Forelimb muscle (tissue), 1 donor: ENCODE measurements around the gene RHOF. TPM values are rescaled to one million over a fixed set of nuclear protein-coding genes. Genes with fewer than 3 reads are reported as not detected.

Source experiments
- DNase-seq: peaks from one replicate; pipeline ENCODE4 v3.0.0-alpha.2; 2013; ENCODE audit warnings: low read depth
- polyA plus RNA-seq: library from polyadenylated mRNA; unstranded; fragments of 120-200 nt; gene quantifications from one replicate; pipeline ENCODE4 v1.2.1, GENCODE V29; 2013; ENCODE audit not compliant: insufficient read length

Gene RHOF
- polyA plus RNA-seq, 1 donor = 2.6 TPM

GRCh38 chr12:121819212-121819949 lies 25.9 kb upstream of the RHOF start:
- DNase-seq = no peak

GRCh38 chr12:121817648-121818043 lies 24.2 kb upstream of the RHOF start:
- no peak for DNase-seq

DNA sequence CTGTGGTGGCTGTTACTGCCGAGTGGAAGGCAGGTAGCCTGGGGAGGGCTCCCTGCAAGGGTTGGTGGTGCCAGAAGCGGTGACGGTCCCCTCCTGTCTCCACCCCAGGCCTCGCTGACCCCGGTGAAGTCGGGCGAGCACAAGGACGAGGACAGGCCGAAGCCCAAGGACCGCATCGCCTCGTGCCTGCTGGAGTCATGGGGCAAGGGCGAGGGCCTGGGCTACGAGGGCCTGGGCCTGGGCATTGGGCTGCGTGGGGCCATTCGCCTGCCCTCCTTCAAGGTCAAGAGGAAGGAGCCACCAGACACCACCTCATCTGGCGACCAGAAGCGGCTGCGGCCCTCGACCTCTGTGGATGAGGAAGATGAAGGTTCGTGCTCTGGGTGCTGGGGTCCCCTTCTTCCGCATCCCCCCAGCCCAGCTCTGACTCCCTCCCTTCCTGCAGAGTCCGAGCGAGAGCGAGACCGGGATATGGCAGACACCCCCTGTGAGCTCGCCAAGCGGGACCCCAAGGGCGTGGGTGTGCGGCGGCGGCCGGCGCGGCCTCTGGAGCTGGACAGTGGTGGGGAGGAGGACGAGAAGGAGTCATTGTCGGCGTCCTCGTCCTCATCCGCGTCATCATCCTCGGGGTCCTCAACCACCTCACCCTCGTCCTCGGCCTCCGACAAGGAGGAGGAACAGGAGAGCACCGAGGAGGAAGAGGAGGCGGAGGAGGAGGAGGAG lies 23.6 kb upstream of the RHOF start:
- no peak for DNase-seq

GRCh38 chr12:121815263-121815662 lies 21.8 kb upstream of the RHOF start:
- DNase-seq = no peak

- no peak for DNase-seq
These were observed 21.1 kb upstream of the RHOF start for GRCh38 chr12:121814429-121815119.

GRCh38 chr12:121813951-121814350 lies 20.5 kb upstream of the RHOF start:
- no peak for DNase-seq

- DNase-seq = no peak
These were observed 19.7 kb upstream of the RHOF start for GRCh38 chr12:121812921-121813896.

DNA sequence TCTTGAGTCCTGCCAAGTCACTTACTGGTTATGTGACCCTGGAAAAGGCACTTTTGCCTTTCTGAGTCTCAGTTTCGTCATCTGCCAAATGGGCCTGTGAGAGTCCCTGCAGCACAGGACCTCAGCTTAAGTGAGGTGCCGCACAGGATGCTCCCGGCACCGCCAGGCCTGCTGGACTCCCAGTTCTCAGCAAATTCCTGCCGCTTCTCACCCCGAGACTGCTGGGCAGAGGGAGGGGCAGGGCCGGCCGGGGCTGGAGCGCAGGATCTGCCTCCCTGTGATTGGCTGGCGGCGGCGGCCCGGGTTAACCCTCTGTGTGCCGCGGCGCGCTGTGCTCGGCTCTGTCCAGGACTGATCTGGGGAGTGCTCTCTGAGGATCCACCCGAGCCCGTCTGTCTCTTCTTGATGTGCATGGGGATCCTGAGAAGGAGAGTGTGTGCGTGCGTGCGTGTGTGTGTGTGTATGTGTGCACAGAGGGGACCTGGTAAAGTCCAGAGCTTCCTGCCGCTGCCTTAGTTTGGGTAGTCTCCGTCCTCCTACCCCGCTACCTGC lies 18.9 kb upstream of the RHOF start:
- DNase-seq = no peak

GRCh38 chr12:121811434-121812319 lies 18.2 kb upstream of the RHOF start:
- no peak for DNase-seq

DNA sequence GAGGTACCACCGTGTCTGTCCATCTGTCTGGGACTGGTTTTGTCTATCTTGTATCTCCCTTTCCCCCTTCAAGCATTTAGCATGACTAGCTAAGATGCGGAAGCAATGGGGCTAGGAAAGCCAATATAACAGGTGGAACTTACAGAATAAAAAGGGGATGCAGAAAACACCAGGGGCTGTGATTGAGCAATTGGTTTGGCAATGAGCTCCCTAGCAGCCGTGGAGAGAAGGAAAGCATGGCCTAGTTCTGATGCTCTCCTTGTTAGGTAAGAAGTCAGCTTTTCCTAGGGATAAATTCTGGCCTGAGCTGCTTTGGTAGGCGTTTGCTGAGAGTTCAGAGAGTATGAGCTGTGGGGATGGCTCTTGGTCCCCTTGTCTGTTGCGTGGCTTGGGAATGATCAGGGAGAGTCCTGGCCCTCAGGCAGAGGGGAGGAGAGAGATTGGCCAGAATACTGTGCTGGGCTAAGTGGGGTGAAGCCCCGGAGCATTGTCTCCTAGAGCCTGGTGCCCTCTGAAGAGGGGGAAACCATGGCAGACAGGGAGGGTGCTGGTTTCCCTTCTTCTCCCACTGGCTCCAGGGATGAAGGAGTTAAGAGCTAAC lies 17.4 kb upstream of the RHOF start:
- no peak for DNase-seq

- DNase-seq = no peak
These were observed 16.8 kb upstream of the RHOF start for GRCh38 chr12:121810234-121810817.

- no peak for DNase-seq
These were observed 16.2 kb upstream of the RHOF start for GRCh38 chr12:121809712-121810116.

DNA sequence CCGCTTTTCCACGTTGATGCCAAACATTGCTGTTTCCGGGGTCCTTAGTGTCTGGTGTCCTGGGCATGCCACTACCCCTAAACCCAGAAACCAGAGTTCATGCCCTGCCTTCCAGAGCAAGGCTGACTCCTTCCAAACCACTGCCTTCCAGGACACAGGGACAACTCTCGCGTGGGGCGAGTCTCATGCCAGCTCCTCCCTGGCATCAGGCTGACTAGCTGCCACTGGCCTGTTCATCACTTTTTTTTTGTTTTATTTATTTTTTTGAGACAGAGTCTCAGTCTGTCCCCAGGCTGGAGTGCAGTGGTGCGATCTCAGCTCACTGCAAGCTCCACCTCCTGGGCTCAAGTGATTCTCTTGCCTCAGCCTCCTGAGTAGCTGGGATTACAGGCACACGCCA lies 15.1 kb upstream of the RHOF start:
- no peak for DNase-seq

DNA sequence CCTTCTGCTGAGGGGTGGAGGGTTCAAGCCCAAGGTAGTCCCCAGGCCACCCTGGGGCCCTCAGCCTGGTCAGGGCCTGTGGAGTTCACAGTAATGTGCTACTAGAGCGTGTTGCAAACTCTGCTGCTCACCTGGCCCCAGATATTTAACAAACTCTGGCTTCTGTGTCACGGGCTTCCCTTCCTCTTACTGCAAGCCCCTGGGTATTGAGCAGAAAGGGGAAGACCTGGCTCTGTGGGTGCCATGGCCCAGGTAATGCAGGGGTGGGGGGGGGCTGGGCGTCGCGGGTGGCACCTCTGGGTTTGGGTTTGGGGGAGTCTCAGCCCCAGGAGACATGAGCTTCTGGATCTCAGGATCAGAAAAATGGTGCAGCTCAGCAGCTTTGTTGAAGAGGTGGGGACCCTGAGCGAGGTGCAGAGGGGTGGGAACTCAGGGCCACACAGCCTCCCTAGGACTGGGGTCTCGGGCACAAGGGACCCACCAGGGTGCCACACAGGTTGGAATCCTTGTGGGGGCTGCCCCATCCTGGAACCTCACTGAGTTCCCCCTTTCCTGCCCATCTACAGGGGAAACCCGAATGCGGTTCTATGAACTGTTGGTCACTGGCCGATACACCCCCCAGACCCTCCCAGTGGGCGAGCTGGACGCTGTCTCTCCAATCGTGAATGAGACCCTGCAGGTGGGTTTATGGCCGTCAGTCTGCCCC lies 14.3 kb upstream of the RHOF start:
- no peak for DNase-seq

GRCh38 chr12:121806546-121807423 lies 13.3 kb upstream of the RHOF start:
- no peak for DNase-seq

- DNase-seq = no peak
These were observed 12.6 kb upstream of the RHOF start for GRCh38 chr12:121806009-121806545.
